Stimulated activated CD4-positive, alpha-beta T cell treated with anti-CD3 and anti-CD28 coated beads, Interleukin-15, amount 100 ng/mL, for 48 hours (primary cell): Measurements from ENCODE around the gene RASAL2.
"Not testable (repeated sequence)": the region's sequence is repeated elsewhere in the genome, so short reads cannot be mapped to it uniquely, and the experiment has no call there.

ENCODE experiments used
- DNase-seq, 2 donors: peaks; one replicate each; pipeline ENCODE4 v3.0.0-alpha.2; 2020; ENCODE audit warnings: low read depth in 2 of 2

The RASAL2 gene

DNA sequence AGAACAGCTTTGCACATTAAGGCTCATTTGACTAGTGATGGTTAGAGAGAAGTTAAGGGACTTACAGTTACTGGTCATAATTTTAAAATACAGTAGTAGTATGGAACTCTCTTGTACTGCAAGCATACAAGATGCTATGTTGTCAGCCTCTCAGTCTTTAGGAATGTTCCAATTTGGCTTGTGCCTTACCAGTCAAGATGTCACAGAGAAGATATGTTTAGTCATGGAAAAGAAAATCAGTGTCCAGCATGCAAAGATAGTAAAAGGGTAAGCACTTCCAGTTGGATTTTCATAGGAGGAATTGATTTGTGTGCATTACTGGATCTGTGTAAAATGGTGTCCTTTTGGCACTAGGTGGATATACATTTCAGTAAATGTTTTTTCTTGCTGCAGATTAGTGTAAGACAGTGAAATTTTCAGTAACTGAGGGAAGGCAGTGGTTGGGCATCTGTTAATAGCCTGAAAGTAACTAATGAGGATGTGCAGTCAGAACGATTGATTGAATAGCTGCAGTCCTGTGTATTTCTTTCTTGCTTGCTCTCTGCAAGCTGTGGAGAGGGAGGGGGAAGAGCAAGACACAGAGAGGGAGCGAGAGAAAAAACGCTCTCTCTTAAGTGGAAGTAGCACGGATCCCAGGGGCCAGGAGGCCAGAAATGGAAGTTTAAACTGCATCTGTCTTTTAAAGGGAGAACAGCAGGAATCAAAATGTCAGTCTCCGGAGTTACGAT, 294.7 kb downstream of the RASAL2 start:
- no peak for DNase-seq

GRCh38 chr1:178389441-178389840, 295.5 kb downstream of the RASAL2 start:
- no peak for DNase-seq

DNA sequence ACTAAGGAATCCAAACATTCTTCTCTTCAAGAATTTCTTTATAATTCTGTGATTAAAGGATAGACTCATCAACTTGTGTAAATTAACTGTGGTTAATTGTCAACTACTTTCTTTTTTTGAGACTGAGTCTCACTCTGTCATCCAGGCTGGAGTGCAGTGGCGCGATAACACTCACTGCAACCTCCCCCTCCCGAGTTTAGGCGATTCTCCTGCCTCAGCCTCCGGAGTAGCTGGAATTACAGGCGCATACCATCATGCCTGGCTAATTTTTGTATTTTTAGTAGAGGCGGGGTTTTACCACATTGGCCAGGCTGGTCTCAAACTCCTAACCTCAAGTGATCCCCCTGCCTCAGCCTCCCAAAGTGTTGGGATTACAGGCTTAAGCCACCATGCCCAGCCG, 296.4 kb downstream of the RASAL2 start:
- DNase-seq, result not testable (repeated sequence)

DNA sequence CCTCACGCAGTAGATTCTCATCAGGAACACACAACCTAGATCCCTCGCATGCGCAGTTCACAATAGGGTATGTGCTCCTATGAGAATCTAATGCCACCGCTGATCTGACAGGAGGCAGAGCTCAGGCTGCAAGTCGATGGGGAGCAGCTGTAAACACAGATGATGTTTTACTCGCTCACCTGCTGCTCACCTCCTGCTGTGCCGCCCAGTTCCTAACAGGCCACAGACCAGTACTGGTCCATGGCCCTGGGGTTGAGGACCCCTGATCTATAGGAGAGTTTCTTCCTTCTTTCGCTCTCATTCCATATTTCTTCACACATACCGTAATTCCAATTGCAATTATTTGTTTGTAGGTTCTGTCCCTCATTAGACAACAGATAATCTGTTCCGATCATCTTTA, 299.5 kb downstream of the RASAL2 start:
- DNase-seq, result no peak

DNA sequence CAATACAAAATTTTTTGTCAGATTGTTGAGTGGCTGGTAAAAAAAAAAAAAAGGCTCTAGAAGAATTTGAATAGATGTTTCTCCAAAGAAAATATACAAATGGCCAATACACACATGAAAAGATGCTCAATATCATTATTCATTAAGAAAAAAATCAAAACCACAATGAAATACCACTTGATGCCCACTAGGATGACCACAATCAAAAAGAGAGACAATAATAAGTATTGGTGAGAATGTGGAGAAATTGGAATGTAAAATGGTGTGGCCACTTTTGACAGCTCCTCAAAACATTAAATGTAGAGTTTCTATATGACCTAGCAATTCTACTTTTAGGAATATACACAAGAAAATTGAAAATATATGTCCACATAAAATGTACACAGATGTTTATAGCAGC, 302.9 kb downstream of the RASAL2 start:
- DNase-seq, result no peak

DNA sequence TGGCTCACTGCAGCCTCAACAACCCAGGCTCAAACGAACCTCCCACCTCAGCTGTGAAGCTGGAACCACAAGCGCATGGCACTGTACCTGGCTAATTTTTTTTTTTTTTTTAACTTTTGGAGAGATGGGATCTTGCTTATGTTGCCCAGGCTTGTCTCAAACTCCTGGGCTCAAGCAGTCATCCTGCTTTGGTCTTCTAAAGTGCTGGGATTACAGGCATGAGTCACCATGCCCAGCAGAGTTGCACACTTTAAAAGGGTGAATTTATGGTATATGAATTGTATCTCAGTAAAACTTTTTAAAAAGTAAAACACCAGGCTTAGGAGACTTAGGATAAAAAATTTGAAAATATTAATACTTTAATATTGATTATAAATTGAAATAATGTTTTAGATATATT, 303.8 kb downstream of the RASAL2 start:
- no peak for DNase-seq

GRCh38 chr1:178399177-178399728, 305.3 kb downstream of the RASAL2 start:
- no peak for DNase-seq

DNA sequence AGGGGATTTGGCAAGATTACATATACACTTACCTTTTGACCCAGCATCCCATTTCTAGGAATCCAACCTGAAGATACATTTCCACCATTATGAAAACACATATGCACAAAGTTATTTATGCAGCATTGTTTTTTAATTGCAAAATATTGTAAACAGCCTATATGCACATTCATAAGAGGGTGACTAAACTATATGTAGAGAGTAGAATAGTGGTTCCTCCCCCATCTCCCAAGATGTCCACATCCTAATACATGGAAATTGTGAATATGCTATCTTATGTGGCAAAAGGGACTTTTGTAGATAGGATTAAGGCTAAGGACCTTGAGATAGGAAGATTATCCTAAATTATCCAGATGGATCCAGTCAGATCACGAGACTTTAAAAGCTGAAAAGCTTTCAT, 311.2 kb downstream of the RASAL2 start:
- DNase-seq, result no peak

- DNase-seq, result no peak
Observed at GRCh38 chr1:178407215-178407614, 313.3 kb downstream of the RASAL2 start.

DNA sequence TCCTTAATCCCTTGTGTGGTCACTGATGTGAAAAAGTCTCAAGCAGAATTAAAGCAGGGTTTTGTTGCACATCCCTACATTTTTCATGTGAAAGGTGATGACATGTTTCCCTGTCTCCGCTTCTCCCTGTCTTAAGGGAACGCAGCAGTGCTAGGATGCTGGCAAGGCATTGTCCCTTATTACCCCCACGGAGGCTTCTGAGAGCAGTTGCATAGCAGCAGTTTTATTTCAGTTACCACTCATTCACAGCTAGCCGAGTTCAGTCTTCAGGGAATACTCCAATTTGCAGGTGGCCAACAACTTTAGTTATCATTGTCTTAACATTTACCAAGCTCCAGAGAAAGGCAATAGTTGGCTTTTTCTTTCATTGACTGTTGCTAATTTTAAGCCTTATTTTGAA, 313.8 kb downstream of the RASAL2 start:
- no peak for DNase-seq

- no peak for DNase-seq
Observed at GRCh38 chr1:178408871-178409270, 315.0 kb downstream of the RASAL2 start.

DNA sequence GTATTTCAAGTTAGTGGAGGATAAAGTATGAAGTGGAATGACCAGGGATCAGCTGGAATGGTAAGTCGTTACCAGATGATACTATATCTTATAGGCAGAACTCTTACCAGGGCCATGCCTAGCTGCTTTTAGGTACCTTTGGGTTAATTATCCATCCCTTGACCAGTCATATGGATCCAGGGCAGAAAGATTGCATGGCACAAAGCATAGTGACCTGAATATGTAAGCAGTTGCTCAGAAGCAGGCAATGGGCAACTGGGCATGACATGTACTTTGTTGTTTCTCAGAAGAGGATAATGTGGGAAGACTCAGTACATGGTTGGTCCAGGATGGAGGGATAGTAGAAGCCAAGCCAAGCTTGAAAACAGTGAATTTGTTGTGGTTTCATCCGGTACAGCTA, 315.6 kb downstream of the RASAL2 start:
- DNase-seq, result no peak

DNA sequence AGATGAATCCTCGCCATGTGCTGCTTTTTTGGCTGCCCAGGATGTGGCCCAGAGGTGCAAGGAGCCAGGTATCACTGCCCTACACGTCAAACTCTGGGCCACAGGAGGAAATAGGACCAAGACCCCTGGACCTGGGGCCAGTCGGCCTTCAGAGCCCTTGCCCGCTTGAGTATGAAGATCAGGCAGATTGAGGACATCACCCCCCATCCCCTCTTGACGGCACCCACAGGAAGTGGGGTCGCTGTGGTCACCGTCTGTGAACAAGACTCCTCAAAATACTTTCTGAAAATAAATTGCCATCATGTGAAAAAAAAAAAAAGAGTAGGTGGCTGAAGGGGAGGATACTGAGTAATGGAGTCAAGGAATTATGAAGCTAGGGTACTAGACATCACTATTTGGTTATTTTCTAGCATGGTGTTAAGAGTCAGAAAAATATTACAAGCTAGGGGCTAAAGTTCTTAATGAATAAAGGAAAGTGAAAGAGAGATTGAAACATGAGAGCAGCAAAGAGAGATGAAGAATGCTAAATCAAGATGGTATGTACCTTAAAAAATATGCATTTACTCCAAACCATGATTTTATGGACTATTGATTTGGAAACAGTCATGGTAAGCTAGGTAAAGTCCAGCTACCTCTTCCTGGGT, 318.0 kb downstream of the RASAL2 start:
- no peak for DNase-seq

DNA sequence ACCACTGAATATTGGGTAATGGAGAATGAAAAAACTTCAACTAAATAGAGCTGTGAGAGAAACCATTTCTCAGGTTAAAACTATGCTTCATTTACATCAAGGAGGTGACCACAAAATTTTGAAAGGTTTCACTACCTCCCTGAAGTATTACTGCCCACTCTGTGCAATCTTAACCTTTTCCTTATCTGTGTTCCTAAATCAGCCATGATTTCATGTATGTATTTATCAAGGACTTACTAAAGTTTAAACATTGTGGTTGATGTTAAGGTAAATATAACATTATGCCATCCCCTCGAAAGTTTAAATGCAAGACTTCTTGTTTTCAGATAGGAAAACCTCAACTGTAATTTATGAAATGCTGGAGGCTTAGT, 318.5 kb downstream of the RASAL2 start:
- no peak for DNase-seq

DNA sequence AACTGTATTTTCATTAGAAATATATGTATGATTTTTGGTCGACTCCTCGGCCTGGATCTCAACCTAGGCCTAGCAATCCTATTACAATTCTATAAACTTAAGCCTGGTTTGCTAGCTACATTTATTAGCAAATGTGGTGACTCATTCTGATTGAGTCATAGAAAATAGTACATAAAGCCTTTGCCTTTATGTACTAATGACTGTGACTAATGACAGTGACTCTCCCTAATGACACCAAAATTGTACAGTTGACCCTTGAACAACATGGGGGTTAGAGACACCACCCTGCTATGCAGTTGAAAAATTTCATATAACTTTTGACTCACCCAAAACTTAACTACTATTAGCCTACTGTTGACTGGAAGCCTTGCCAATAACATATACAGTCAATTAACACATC, 324.0 kb downstream of the RASAL2 start:
- no peak for DNase-seq

GRCh38 chr1:178418284-178418955, 324.5 kb downstream of the RASAL2 start:
- DNase-seq, result no peak

DNA sequence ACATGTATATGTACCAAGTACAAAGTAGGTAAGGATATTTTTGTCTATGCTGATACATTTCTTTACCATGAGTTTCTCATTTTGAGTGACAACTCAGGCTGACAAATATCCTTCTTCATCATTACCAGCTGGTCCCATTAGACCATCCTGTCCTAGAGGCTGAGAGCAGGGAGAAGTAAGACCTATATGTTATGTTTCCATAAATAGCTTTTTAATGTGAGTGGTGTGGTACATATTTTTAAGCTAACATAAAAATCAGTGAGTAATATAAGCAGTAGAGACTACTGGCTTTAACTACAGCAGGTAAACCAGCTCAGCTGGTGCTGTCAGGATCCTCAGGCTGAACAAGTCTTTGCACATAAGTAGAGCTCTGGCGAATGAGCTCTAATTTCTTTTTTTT, 340.5 kb downstream of the RASAL2 start:
- DNase-seq, result no peak

DNA sequence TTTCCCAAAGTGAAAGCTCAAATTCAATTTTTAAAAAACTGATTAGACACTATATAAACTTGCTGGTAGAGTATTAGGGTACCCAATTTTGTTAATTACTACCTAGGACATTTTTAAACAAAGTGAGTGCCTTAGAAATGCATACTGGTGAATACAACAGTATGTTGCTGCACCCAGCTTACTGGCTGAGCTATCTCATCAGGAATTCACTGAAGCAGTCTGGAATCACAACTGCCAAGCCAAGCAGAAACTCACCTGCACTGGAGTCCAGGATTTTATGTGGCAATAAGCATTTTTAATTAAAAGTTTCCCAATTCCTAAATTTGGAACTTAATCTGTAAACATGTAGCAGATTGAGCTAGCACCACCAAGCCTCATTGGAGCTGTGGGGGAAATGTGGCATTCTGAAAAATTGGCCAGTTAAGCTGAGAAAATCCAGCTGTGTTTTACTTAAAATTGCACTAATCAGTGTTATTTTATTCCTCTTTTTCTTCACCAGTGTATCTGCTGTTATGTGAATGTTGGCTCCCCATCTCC, 341.1 kb downstream of the RASAL2 start:
- no peak for DNase-seq

GRCh38 chr1:178436899-178437298, 343.0 kb downstream of the RASAL2 start:
- DNase-seq, result no peak

DNA sequence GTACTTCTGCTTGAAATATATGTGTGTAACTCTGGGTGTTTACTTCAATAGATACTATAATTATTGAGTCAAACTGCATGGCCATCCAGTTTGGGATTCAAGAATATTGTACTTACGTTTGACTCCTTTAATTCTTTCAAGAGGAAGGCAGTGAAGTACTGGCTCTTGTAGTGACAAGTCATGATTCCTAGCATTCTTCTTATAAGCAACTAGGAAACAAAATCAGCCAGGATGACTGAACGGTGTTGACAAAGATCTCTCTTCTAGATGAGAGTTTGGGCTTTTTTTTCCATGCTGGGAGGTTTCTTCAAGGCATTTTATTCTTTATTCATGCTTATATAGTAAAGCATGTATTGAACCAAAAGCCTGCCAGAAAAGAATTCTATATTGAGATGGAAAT, 344.5 kb downstream of the RASAL2 start:
- no peak for DNase-seq

- DNase-seq, result no peak
Observed at GRCh38 chr1:178442925-178443324, 349.0 kb downstream of the RASAL2 start.

DNA sequence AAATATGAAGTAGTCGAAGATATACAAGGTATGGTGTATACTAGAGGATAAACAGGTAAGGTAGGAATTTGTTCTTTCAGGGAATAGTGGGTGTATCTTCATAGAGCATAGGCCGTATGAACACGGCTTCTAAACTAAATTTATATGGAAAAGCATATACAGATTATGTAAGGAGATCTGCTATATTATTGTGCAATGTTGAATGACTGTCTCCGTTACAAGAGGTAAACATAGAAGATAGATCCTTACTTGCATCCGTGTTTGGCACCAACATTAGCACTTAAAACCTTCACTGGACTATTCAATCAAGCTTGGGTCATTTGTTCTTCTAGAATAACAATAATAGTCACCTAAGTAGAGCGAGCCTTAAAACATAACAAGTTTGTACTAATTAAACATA, 357.0 kb downstream of the RASAL2 start:
- DNase-seq, result no peak

- DNase-seq, result no peak
Observed at GRCh38 chr1:178451529-178451928, 357.6 kb downstream of the RASAL2 start.
